Activated CD8-positive, alpha-beta memory T cell treated with anti-CD3 and anti-CD28 coated beads for 48 hours (primary cell): ENCODE data around the gene CACNB4.
"Not testable (repeated sequence)": the region's sequence is repeated elsewhere in the genome, so short reads cannot be mapped to it uniquely, and the experiment has no call there.

Source experiments
- DNase-seq, 3 experiments: peaks; one replicate each; pipeline ENCODE4 v3.0.0-alpha.2; 2020; ENCODE audit warnings: low read depth in 2 of 3, low spot score in 2 of 3

The CACNB4 gene

GRCh38 chr2:151828143-151828889 is 270.5 kb downstream of the CACNB4 start, which contains the start of gene ARL5A:
TSS of gene ARL5A (minus strand) at chr2:151828421. CDS start at chr2:151828176, 245 bp downstream.
- peak; percentile 81 to 91 (median 90) for DNase-seq

- peak in 1 of 3 experiments; percentile 16 for DNase-seq
Measured at GRCh38 chr2:151827564-151828142, 271.2 kb downstream of the CACNB4 start.

GRCh38 chr2:151826737-151827157 is 272.1 kb downstream of the CACNB4 start:
- DNase-seq = no peak

- no peak for DNase-seq
Measured at GRCh38 chr2:151824886-151825285, 274.0 kb downstream of the CACNB4 start.

GRCh38 chr2:151823651-151824050 is 275.2 kb downstream of the CACNB4 start:
- DNase-seq = no peak

- DNase-seq = no peak
Measured at GRCh38 chr2:151819920-151820319, 278.9 kb downstream of the CACNB4 start.

- no peak for DNase-seq
Measured at GRCh38 chr2:151817929-151818328, 280.9 kb downstream of the CACNB4 start.

GRCh38 chr2:151816843-151817242 is 282.0 kb downstream of the CACNB4 start:
- DNase-seq = no peak

- no peak for DNase-seq
Measured at GRCh38 chr2:151815821-151816489, 282.9 kb downstream of the CACNB4 start.

GRCh38 chr2:151810489-151810888 is 288.4 kb downstream of the CACNB4 start:
- DNase-seq = no peak

- DNase-seq = no peak
Measured at GRCh38 chr2:151809073-151809383, 289.8 kb downstream of the CACNB4 start.

GRCh38 chr2:151808258-151809072 is 290.4 kb downstream of the CACNB4 start:
- no peak for DNase-seq

- DNase-seq = no peak
Measured at GRCh38 chr2:151805961-151806360, 292.9 kb downstream of the CACNB4 start.

- no peak for DNase-seq
Measured at GRCh38 chr2:151805343-151805742, 293.5 kb downstream of the CACNB4 start.

GRCh38 chr2:151803811-151804210 is 295.0 kb downstream of the CACNB4 start:
- no peak for DNase-seq

GRCh38 chr2:151802315-151802714 is 296.5 kb downstream of the CACNB4 start:
- DNase-seq = no peak

GRCh38 chr2:151799886-151800292 is 299.0 kb downstream of the CACNB4 start:
- DNase-seq = no peak

- no peak for DNase-seq
Measured at GRCh38 chr2:151796774-151797173, 302.1 kb downstream of the CACNB4 start.

GRCh38 chr2:151795646-151796240 is 303.1 kb downstream of the CACNB4 start:
- DNase-seq = no peak

- not testable (repeated sequence) for DNase-seq
Measured at GRCh38 chr2:151794422-151794821, 304.4 kb downstream of the CACNB4 start.

- no peak for DNase-seq
Measured at GRCh38 chr2:151793123-151793522, 305.7 kb downstream of the CACNB4 start.
